SK-N-SH (cell line): ENCODE data around the gene STON2. TPM values are rescaled to one million over a fixed set of nuclear protein-coding genes. Genes with fewer than 3 reads are reported as not detected.

Experiments used
- CTCF ChIA-PET: fragments of 300-600, 350-600 bp; formaldehyde crosslinking; extraction: SDS; loops from one replicate; lab custom pipeline; 2021; lab: Yijun Ruan, JAX
- POLR2A ChIA-PET: fragments of 350-600 bp; sonication (Branson Sonifier 250); formaldehyde crosslinking; extraction: SDS; loops from one replicate; lab custom pipeline; 2020; ENCODE audit warnings: antibody characterized with exemption, inconsistent platforms; lab: Yijun Ruan, JAX
- DNase-seq: peaks from one replicate; pipeline ENCODE4 v3.0.0; 2012
- H2AFZ ChIP-seq: fragments of 200-600 bp; sonication (generic); 2 replicates; pipeline ENCODE4 v1.8.1; 2016; ENCODE audit warnings: antibody characterized with exemption, mild to moderate bottlenecking, low read depth
- H3F3A ChIP-seq: fragments of 200-600 bp; sonication (generic); replicated peaks from 2 replicates; pipeline ENCODE3; 2016; ENCODE audit warnings: antibody characterized with exemption, mild to moderate bottlenecking; ENCODE audit not compliant: insufficient read depth
- H3K27ac ChIP-seq, 2 experiments: fragments of 200-500 bp in 1 of 2; fragments of 200-600 bp in 1 of 2; sonication (Bioruptor generic) in 1 of 2; sonication (generic), shearing (Covaris generic) in 1 of 2; 2 replicates each; pipeline versions ENCODE4 v1.5.1 to v1.6.1; 2014 to 2016; ENCODE audit warnings: low read depth in 2 of 2, inconsistent platforms in 1 of 2, low read length in 1 of 2, mild to moderate bottlenecking in 1 of 2, mixed read lengths in 1 of 2
- H3K27me3 ChIP-seq: fragments of 200-600 bp; sonication (generic), shearing (Covaris generic); 2 replicates; pipeline ENCODE4 v1.6.1; 2016; ENCODE audit warnings: mixed run types; ENCODE audit not compliant: insufficient read depth
- H3K36me3 ChIP-seq, 2 experiments: fragments of 200-500 bp in 1 of 2; fragments of 200-600 bp in 1 of 2; sonication (Bioruptor generic) in 1 of 2; sonication (generic) in 1 of 2; replicated peaks in 1 of 2; 2 replicates each; pipeline versions ENCODE3 to v1.5.1; 2014 to 2016; ENCODE audit warnings: low read length in 1 of 2, mild to moderate bottlenecking in 1 of 2; ENCODE audit not compliant: insufficient read depth in 2 of 2, control insufficient read depth in 1 of 2
- H3K4me1 ChIP-seq, 2 experiments: fragments of 200-500 bp in 1 of 2; fragments of 200-600 bp in 1 of 2; sonication (Bioruptor generic) in 1 of 2; sonication (generic), shearing (Covaris generic) in 1 of 2; 2 replicates each; pipeline versions ENCODE4 v1.5.1 to v1.6.1; 2014 to 2016; ENCODE audit warnings: low read depth in 1 of 2, low read length in 1 of 2, mixed run types in 1 of 2; ENCODE audit not compliant: insufficient read depth in 2 of 2, control insufficient read depth in 1 of 2
- H3K4me2 ChIP-seq: fragments of 200-600 bp; sonication (generic), shearing (Covaris generic); 2 replicates; pipeline ENCODE4 v1.6.1; 2017; ENCODE audit warnings: mixed run types
- H3K4me3 ChIP-seq, 2 experiments: fragments of 200-500 bp in 1 of 2; fragments of 200-600 bp in 1 of 2; sonication (Bioruptor generic) in 1 of 2; sonication (generic), shearing (Covaris generic) in 1 of 2; 2 replicates each; pipeline versions ENCODE4 v1.5.1 to v1.8.1; 2014 to 2016; ENCODE audit warnings: low read depth in 2 of 2, inconsistent platforms in 1 of 2, low read length in 1 of 2, mild to moderate bottlenecking in 1 of 2, mixed read lengths in 1 of 2, moderate library complexity in 1 of 2
- H3K79me2 ChIP-seq: fragments of 200-600 bp; sonication (generic); 2 replicates; pipeline ENCODE4 v1.8.1; 2017; ENCODE audit warnings: mild to moderate bottlenecking; ENCODE audit not compliant: insufficient read depth
- H3K9ac ChIP-seq: fragments of 200-600 bp; sonication (generic); 2 replicates; pipeline ENCODE4 v1.6.1; 2017; ENCODE audit warnings: mixed run types
- H3K9me2 ChIP-seq: fragments of 200-600 bp; sonication (generic); 2 replicates; pipeline ENCODE4 v1.6.1; 2017; ENCODE audit warnings: mixed run types
- H3K9me3 ChIP-seq: fragments of 200-600 bp; sonication (generic); 2 replicates; pipeline ENCODE4 v1.6.1; 2017; ENCODE audit warnings: mixed run types, mild to moderate bottlenecking, moderate library complexity
- H4K20me1 ChIP-seq: fragments of 200-600 bp; sonication (generic); 2 replicates; pipeline ENCODE4 v1.6.1; 2017; ENCODE audit warnings: mild to moderate bottlenecking, mixed run types; ENCODE audit not compliant: insufficient read depth
- CTCF ChIP-seq: fragments of 200-600 bp; sonication (generic); IDR thresholded peaks from 2 replicates; pipeline ENCODE4 v1.6.1; 2017; ENCODE audit warnings: antibody characterized with exemption, mild to moderate bottlenecking, moderate library complexity
- ELF1 ChIP-seq: IDR thresholded peaks from 2 replicates; pipeline ENCODE4 v1.4.0; 2012
- EZH2phosphoT487 ChIP-seq: fragments of 200-600 bp; sonication (generic); IDR thresholded peaks from 2 replicates; pipeline ENCODE4 v1.6.1; 2017; ENCODE audit warnings: low read depth, mixed run types, mild to moderate bottlenecking, antibody characterized with exemption, moderate library complexity, borderline replicate concordance
- FOSL2 ChIP-seq: IDR thresholded peaks from 2 replicates; pipeline ENCODE4 v1.4.0; 2012; ENCODE audit warnings: low read depth, mild to moderate bottlenecking, moderate library complexity, borderline replicate concordance
- FOXM1 ChIP-seq: IDR thresholded peaks from 2 replicates; pipeline ENCODE4 v1.4.0; 2012; ENCODE audit warnings: low read depth, mild to moderate bottlenecking
- GABPA ChIP-seq: IDR thresholded peaks from 2 replicates; pipeline ENCODE4 v1.4.0; 2012; ENCODE audit warnings: low read depth, mild to moderate bottlenecking
- GATA2 ChIP-seq: sonication (generic); formaldehyde crosslinking; IDR thresholded peaks from 2 replicates; pipeline ENCODE4 v1.5.0; 2020; ENCODE audit warnings: mild to moderate bottlenecking, missing genetic modification reagents
- MEF2A ChIP-seq: IDR thresholded peaks from 2 replicates; pipeline ENCODE4 v1.4.0; 2012; ENCODE audit warnings: low read depth, borderline replicate concordance
- MXI1 ChIP-seq: IDR thresholded peaks from 2 replicates; pipeline ENCODE4 v1.6.1; 2012; ENCODE audit warnings: mild to moderate bottlenecking, low read depth, low read length, improper control_type of control experiment
- NFIC ChIP-seq: IDR thresholded peaks from 2 replicates; pipeline ENCODE4 v1.4.0; 2012; ENCODE audit warnings: borderline replicate concordance
- PBX3 ChIP-seq: IDR thresholded peaks from 2 replicates; pipeline ENCODE4; 2012
- POLR2AphosphoS5 ChIP-seq: IDR thresholded peaks from 2 replicates; pipeline ENCODE4 v1.6.1; 2012; ENCODE audit warnings: low read depth, low read length
- RCOR1 ChIP-seq: fragments of 150-350 bp; IDR thresholded peaks from 2 replicates; pipeline ENCODE4 v1.6.1; 2017; ENCODE audit warnings: antibody characterized with exemption, low read length
- RFX5 ChIP-seq: IDR thresholded peaks from 2 replicates; pipeline ENCODE4 v1.6.1; 2012; ENCODE audit warnings: mild to moderate bottlenecking, improper control_type of control experiment, low read length
- RXRA ChIP-seq: IDR thresholded peaks from 2 replicates; pipeline ENCODE4 v1.4.0; 2012; ENCODE audit warnings: low read depth, mild to moderate bottlenecking, borderline replicate concordance
- SMC3 ChIP-seq: IDR thresholded peaks from 2 replicates; pipeline ENCODE4 v1.6.1; 2012; ENCODE audit warnings: low read depth, low read length, improper control_type of control experiment
- TAF1 ChIP-seq: IDR thresholded peaks from 2 replicates; pipeline ENCODE4 v1.6.1; 2012; ENCODE audit warnings: low read depth, mild to moderate bottlenecking, low read length, moderate library complexity, borderline replicate concordance
- TCF12 ChIP-seq: IDR thresholded peaks from 2 replicates; pipeline ENCODE4 v1.4.0; 2012
- TEAD4 ChIP-seq: IDR thresholded peaks from 2 replicates; pipeline ENCODE4 v1.4.0; 2012; ENCODE audit warnings: mild to moderate bottlenecking, borderline replicate concordance; ENCODE audit not compliant: insufficient read depth
- USF1 ChIP-seq: IDR thresholded peaks from 2 replicates; pipeline ENCODE4 v1.4.0; 2012; ENCODE audit warnings: low read depth, borderline replicate concordance
- WGBS: methylation state at CpG from one replicate; pipeline ENCODE4 v1.1.6; 2017; ENCODE audit warnings: low lambda C conversion rate; 5-methylcytosine and 5-hydroxymethylcytosine counted together
- polyA plus RNA-seq, 3 experiments: library from polyadenylated mRNA; depleted of rRNA; stranded (reverse); fragments of >200 nt; gene quantifications; 2 replicates each; pipeline ENCODE4 v1.2.3, GENCODE V29; 2012
- TF ChIP-seq, protein P1 (sequence below): fragments of 150-350 bp; IDR thresholded peaks from 2 replicates; pipeline ENCODE4 v1.6.1; 2016; ENCODE audit warnings: mild to moderate bottlenecking, low read depth, low read length

Gene STON2
- polyA plus RNA-seq, 1 of the 3 experiments (the other 2 are of a cell fraction): not detected

GRCh38 chr14:81236138-81236537, 164.0 kb downstream of the STON2 start:
- H3K4me2 ChIP-seq: no peak overlapping the region
- peaks cover 0 to 4% of the 10 kb centered on the region in 2 experiments; a peak in 1 of 4 replicates for H3K4me1 ChIP-seq
- CTCF ChIA-PET: interaction anchor here (0.8 to 0.9 kb wide), 2 partner anchors 218 to 228 kb away, joined by 3 read pairs; no protein-coding TSS in a partner anchor
- H3K9ac ChIP-seq: no peak overlapping the region
- no peak overlapping the region for H3K27ac ChIP-seq
- H4K20me1 ChIP-seq: no peaks in the 10 kb centered on the region
- TF ChIP-seq SMC3 (no peak), FOSL2 (no peak), TCF12 (no peak), MXI1 (no peak), RFX5 (no peak), ELF1 (no peak), GATA2 (no peak), PBX3 (no peak), RXRA (no peak), POLR2AphosphoS5 (no peak)
- TF ChIP-seq, protein P1, sequence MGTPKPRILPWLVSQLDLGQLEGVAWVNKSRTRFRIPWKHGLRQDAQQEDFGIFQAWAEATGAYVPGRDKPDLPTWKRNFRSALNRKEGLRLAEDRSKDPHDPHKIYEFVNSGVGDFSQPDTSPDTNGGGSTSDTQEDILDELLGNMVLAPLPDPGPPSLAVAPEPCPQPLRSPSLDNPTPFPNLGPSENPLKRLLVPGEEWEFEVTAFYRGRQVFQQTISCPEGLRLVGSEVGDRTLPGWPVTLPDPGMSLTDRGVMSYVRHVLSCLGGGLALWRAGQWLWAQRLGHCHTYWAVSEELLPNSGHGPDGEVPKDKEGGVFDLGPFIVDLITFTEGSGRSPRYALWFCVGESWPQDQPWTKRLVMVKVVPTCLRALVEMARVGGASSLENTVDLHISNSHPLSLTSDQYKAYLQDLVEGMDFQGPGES: no peak
- H3K27me3 ChIP-seq: no peaks in the 10 kb centered on the region
- H3K4me3 ChIP-seq: no peak overlapping the region
- no peaks in the 10 kb centered on the region for H3K79me2 ChIP-seq
- H3K9me2 ChIP-seq: no peaks in the 10 kb centered on the region
- POLR2A ChIA-PET: no interaction called here
- no peak overlapping the region for H2AFZ ChIP-seq
- H3F3A ChIP-seq: no peaks in the 10 kb centered on the region
- H3K9me3 ChIP-seq: peaks cover 9% of the 10 kb centered on the region; the same call in 1 of the 2 replicates
- no peaks in the 10 kb centered on the region for H3K36me3 ChIP-seq
- no peak for DNase-seq
- 74% methylated on average over 4 of the region's 20 CpGs for WGBS

DNA sequence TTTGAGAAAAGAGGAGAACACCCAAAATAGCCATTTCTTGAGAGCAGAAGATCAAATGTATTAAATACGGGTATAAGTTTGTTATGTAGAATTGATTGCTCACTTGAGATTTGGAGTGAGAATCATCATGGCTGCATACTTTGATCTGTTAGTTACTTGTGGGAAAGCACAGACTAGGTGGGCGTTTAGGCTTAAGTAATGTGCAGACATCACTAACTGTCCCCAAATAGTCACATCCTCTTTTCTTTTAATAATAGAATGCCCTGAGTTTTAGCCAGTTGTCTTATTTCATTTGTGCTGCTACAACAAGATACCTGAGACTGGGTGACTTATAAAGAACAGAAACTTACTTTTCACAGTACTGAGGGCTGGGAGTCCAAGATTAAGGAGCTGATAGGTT, 165.0 kb downstream of the STON2 start:
- Histone ChIP-seq H3K4me3 (no peak overlapping the region), H3K36me3 (no peaks in the 10 kb centered on the region), H3K4me2 (no peak overlapping the region), H3K27me3 (no peaks in the 10 kb centered on the region), H3K9ac (no peak overlapping the region), H3K9me3 (no peaks in the 10 kb centered on the region), H3K79me2 (no peaks in the 10 kb centered on the region), H3K4me1 (peaks cover 0 to 4% of the 10 kb centered on the region in 2 experiments; a peak in 1 of 4 replicates), H3K9me2 (no peaks in the 10 kb centered on the region), H2AFZ (no peak overlapping the region), H4K20me1 (no peaks in the 10 kb centered on the region), H3K27ac (no peak overlapping the region), H3F3A (no peaks in the 10 kb centered on the region)
- ChIA-PET CTCF (interaction anchor here (1.4 to 1.5 kb wide), 2 partner anchors 17 to 218 kb away, joined by 3 to 4 read pairs; no protein-coding TSS in a partner anchor), POLR2A (no interaction called here)
- no peak for DNase-seq
- WGBS: 52% methylated on average over 2 of the region's 2 CpGs
- TF ChIP-seq PBX3 (no peak), TEAD4 (no peak), USF1 (no peak), NFIC (no peak), RCOR1 (no peak), TAF1 (no peak), MXI1 (no peak), FOXM1 (no peak), MEF2A (no peak), GABPA (no peak), FOSL2 (no peak), POLR2AphosphoS5 (no peak), EZH2phosphoT487 (no peak), CTCF (no peak)
- TF ChIP-seq, protein P1: no peak
